T-helper 1 cell treated with Interleukin-12 subunit alpha and Interleukin-12 subunit beta and Interleukin-4 antibody, amounts not matched to agents 30 ng/mL and 1 ng/mL, for 36 hours (primary cell): Measurements from ENCODE around the gene C16orf46. TPM values are rescaled to one million over a fixed set of nuclear protein-coding genes. Genes with fewer than 3 reads are reported as not detected.

Experiments used
- intact Hi-C: fragments of 100-400 bp; cut with micrococcal nuclease; formaldehyde crosslinking; loops from one replicate; pipeline ENCODE4 v1.15.1; 2024
- total RNA-seq: library from RNA; stranded (reverse); gene quantifications from 2 replicates; pipeline ENCODE4 v1.2.3, GENCODE V29; 2022

C16orf46 gene
- total RNA-seq, 1 donor from 2014 or later: 0.56 TPM

DNA sequence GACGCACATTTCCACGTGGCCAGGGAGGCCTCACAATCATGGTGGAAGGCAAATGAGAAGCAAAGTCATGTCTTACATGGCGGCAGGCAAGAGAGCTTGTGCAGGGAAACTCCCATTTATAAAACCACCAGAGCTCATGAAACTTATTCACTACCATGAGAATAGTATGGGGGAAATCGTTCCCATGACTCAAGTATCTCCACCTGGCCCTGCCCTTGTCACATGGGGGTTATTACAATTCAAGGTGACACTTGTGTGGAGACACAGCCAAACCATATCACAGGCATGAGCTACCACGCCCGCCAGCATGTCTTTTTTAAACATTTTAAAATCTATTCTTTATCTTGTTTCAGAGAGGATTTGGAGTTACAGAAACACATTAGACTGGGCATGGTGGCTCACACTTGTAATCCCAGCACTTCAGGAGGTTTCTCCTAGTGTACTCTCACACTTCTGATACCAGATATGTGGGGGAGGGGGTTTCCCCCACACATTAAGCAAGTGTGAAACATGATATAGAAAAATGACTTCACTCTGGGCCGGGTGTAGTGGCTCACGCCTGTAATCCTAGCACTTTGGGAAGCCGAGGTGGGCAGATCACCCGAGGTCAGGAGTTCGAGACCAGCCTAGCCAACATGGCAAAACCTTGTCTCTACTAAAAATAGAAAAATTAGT lies 47.0 kb downstream of the C16orf46 start:
- intact Hi-C loops: no loop called here

GRCh38 chr16:81026429-81026828 lies 50.6 kb downstream of the C16orf46 start:
- intact Hi-C loops: no loop called here

- intact Hi-C loops: no loop called here
Observed at GRCh38 chr16:81018496-81018895, 58.5 kb downstream of the C16orf46 start.

- intact Hi-C loops: no loop called here
Observed at GRCh38 chr16:81014672-81015071, 62.4 kb downstream of the C16orf46 start.

GRCh38 chr16:81012974-81013373 lies 64.1 kb downstream of the C16orf46 start:
- intact Hi-C loops: no loop called here

Other genes starting within 250 kb of the C16orf46 start
- gene CMC2, start 70.4 kb downstream of the C16orf46 start, total RNA-seq: 78.5 and 84.6 TPM in 2 replicates
- gene CENPN, start 70.0 kb downstream of the C16orf46 start, total RNA-seq: 44.2 and 44.7 TPM in 2 replicates
- 32.3 and 32.5 TPM in 2 replicates for gene ATMIN, start 41.4 kb downstream of the C16orf46 start, total RNA-seq
- gene GCSH, start 19.2 kb upstream of the C16orf46 start, total RNA-seq: 5.5 and 7.7 TPM in 2 replicates
- gene BCO1, start 161.5 kb upstream of the C16orf46 start, total RNA-seq: not detected in 2 replicates
- 8.7 and 9.6 TPM in 2 replicates for gene GAN, start 237.7 kb upstream of the C16orf46 start, total RNA-seq